ENCODE measurements around the gene SWAP70. TPM values are rescaled to one million over a fixed set of nuclear protein-coding genes. Genes with fewer than 3 reads are reported as not detected.
A peak's percentile ranks its signal among the peaks of the same experiment; 100 is the strongest.
"Not testable (repeated sequence)": the region's sequence is repeated elsewhere in the genome, so short reads cannot be mapped to it uniquely, and the experiment has no call there.

SWAP70 gene
- 14.6 TPM for total RNA-seq

DNA sequence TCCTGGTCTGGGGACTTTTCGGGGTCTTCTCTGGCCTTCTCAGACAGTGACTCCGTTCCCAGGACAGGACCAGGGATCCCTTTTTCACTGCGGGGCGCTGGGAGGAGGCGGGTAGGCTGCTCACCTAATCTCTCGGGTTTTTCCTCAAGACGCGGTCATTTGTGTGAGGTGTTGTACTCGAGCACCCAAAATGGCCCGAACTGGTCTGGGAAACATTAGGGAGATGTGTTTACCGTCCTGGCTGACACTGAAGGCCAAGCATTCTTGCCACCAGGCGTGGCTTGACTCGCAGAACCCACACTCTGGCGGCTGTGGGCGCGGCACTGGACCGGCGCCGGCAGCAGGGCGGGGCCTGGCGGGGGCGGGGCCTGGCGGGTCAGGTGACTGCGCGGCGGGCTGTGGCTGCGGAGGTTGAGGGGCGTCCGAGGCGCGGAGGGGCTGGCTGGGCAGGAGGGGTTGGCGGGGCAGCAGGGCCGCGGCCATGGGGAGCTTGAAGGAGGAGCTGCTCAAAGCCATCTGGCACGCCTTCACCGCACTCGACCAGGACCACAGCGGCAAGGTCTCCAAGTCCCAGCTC, at the start of gene SWAP70:
Gene SWAP70, plus strand, starts transcription at position 379 of the 577 bp plus-strand sequence. Its CDS starts 103 bp downstream, at position 482.
- Histone ChIP-seq H3K4me1 (ENCODE audit: control insufficient read depth in 3 of 3, insufficient read depth in 3 of 3, low read length in 3 of 3) (peaks cover 5 to 8% (median 7%) of the 10 kb centered on the region in 3 donors), H3K9me3 (ENCODE audit: control insufficient read depth in 3 of 3, low read length in 3 of 3) (peaks cover 0 to 5% (median 0%) of the 10 kb centered on the region in 3 donors), H3K4me3 (ENCODE audit: low read length in 3 of 3) (peak within 1 kb of the TSS; percentile 87 to 91 (median 90)), H3K27ac (ENCODE audit: low read depth, low read length) (peak within 1 kb of the TSS; percentile 88), H3K9ac (ENCODE audit: low read depth in 1 of 3, low read length in 3 of 3) (peak within 1 kb of the TSS; percentile 73 to 89 (median 86)), H3K27me3 (ENCODE audit: control insufficient read depth in 3 of 3, insufficient read depth in 3 of 3, low read length in 3 of 3) (no peaks in the 10 kb centered on the region), H3K36me3 (ENCODE audit: control insufficient read depth in 3 of 3, insufficient read depth in 3 of 3, low read length in 3 of 3) (no peaks in the 10 kb centered on the region)

DNA sequence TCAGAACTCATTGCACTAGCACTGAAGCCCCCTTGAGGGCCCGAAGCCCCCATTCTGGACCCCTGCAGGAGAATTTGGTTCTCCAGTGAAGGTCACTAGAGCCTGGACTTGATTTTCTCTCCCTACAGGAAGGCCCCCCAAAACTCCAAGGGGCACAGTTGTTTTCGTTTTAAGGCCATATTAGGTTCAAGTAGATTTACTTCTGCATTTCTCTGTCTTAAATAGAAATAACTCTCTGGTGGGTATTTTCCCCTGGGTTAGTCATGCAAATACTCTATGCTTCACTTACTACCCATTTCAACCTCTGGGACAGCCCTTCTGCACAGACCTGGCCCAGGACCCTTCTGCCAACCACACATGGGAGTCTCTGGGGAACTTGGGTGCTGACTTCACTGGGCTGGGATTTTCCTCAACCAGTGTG, 48.8 kb upstream of the SWAP70 start:
- Histone ChIP-seq H3K9me3 (ENCODE audit: control insufficient read depth in 3 of 3, low read length in 3 of 3) (no peaks in the 10 kb centered on the region), H3K27me3 (ENCODE audit: control insufficient read depth in 3 of 3, insufficient read depth in 3 of 3, low read length in 3 of 3) (no peaks in the 10 kb centered on the region), H3K36me3 (ENCODE audit: control insufficient read depth in 3 of 3, insufficient read depth in 3 of 3, low read length in 3 of 3) (no peaks in the 10 kb centered on the region), H3K9ac (ENCODE audit: low read depth in 1 of 3, low read length in 3 of 3) (no peak overlapping the region), H3K4me3 (ENCODE audit: low read length in 3 of 3) (no peak overlapping the region), H3K27ac (ENCODE audit: low read depth, low read length) (no peak overlapping the region), H3K4me1 (ENCODE audit: control insufficient read depth in 3 of 3, insufficient read depth in 3 of 3, low read length in 3 of 3) (peaks cover 14 to 19% (median 14%) of the 10 kb centered on the region in 3 donors)

DNA sequence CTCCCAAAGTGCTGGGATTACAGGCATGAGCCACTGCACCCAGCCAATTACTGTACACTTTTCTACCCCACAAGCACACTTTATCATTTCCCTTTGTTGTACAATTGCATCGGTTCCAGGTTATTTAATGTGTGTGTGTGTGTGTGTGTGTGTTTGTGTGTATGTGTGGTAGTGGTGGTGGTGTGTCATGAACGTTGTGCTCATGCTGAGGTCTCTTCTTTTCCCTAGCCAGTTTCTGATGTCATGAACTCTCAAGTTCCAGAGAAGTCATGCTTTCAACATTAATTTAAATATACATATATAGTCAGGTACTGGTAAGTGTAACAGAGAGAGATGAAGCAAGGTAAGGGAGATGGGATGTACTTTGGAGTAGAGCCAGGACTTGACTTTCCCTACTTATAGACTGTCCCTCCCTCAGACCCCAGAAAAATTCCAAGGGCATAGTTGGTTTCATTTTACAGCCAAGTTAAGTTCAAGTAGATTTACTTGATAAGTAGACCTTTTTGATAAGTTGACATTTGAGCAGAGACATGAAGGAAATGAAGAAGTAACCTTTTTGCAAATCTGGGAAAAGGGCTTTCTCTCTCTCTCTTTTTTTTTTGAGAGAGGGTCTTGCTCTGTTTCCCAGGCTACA, 47.7 kb upstream of the SWAP70 start:
- H3K9me3 ChIP-seq (ENCODE audit: control insufficient read depth in 3 of 3, low read length in 3 of 3) = no peaks in the 10 kb centered on the region
- H3K4me3 ChIP-seq (ENCODE audit: low read length in 3 of 3) = no peak overlapping the region
- H3K36me3 ChIP-seq (ENCODE audit: control insufficient read depth in 3 of 3, insufficient read depth in 3 of 3, low read length in 3 of 3) = no peaks in the 10 kb centered on the region
- no peak overlapping the region for H3K9ac ChIP-seq (ENCODE audit: low read depth in 1 of 3, low read length in 3 of 3)
- H3K4me1 ChIP-seq (ENCODE audit: control insufficient read depth in 3 of 3, insufficient read depth in 3 of 3, low read length in 3 of 3) = peaks cover 14 to 19% (median 14%) of the 10 kb centered on the region in 3 donors
- no peak overlapping the region for H3K27ac ChIP-seq (ENCODE audit: low read depth, low read length)
- no peaks in the 10 kb centered on the region for H3K27me3 ChIP-seq (ENCODE audit: control insufficient read depth in 3 of 3, insufficient read depth in 3 of 3, low read length in 3 of 3)

DNA sequence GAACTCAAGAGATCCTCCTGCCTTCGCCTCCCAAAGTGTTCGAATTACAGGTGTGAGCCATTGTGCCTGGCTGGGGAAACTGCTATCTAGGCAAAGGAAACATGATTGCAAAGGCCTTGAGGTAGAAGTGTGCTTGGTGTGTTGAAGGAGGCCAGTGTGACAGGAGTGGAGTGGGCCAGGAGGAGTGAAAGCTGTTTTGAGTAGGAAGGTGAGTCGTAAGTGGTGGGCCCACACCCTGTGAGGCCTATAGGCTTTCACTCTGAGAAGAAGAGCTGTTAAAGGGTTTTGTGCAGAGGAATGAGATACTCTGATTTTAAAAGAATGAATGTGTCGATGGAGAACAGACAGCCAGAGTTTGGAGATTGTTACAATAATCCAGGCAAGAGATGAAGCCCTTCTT, 47.0 kb upstream of the SWAP70 start:
- Histone ChIP-seq H3K9ac (ENCODE audit: low read depth in 1 of 3, low read length in 3 of 3) (no peak overlapping the region), H3K36me3 (ENCODE audit: control insufficient read depth in 3 of 3, insufficient read depth in 3 of 3, low read length in 3 of 3) (no peaks in the 10 kb centered on the region), H3K9me3 (ENCODE audit: control insufficient read depth in 3 of 3, low read length in 3 of 3) (no peaks in the 10 kb centered on the region), H3K4me1 (ENCODE audit: control insufficient read depth in 3 of 3, insufficient read depth in 3 of 3, low read length in 3 of 3) (peaks cover 14 to 19% (median 14%) of the 10 kb centered on the region in 3 donors), H3K4me3 (ENCODE audit: low read length in 3 of 3) (no peak overlapping the region), H3K27me3 (ENCODE audit: control insufficient read depth in 3 of 3, insufficient read depth in 3 of 3, low read length in 3 of 3) (no peaks in the 10 kb centered on the region), H3K27ac (ENCODE audit: low read depth, low read length) (no peak overlapping the region)

DNA sequence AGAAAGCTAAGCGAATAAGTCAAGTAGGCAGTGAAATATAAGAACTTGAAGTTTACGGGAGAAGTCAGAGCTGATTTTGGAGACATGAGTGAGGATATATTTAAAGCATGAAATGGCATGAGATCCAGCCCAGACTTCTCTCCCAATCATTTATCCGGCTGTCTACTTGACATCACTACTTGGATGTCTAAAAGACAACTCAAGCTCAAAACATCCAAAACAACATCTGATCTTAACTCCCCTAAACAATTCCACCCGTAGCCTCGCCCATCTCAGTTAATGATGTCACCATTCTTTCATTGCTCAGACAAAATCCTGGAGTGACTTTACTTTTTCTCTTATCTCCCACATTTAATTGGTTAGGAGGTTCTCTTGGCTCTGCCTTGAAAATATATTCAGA, 45.9 kb upstream of the SWAP70 start:
- H3K9me3 ChIP-seq (ENCODE audit: control insufficient read depth in 3 of 3, low read length in 3 of 3) = no peaks in the 10 kb centered on the region
- H3K36me3 ChIP-seq (ENCODE audit: control insufficient read depth in 3 of 3, insufficient read depth in 3 of 3, low read length in 3 of 3) = no peaks in the 10 kb centered on the region
- peaks cover 14 to 18% (median 14%) of the 10 kb centered on the region in 3 donors for H3K4me1 ChIP-seq (ENCODE audit: control insufficient read depth in 3 of 3, insufficient read depth in 3 of 3, low read length in 3 of 3)
- no peak overlapping the region for H3K4me3 ChIP-seq (ENCODE audit: low read length in 3 of 3)
- H3K27ac ChIP-seq (ENCODE audit: low read depth, low read length) = no peak overlapping the region
- H3K27me3 ChIP-seq (ENCODE audit: control insufficient read depth in 3 of 3, insufficient read depth in 3 of 3, low read length in 3 of 3) = no peaks in the 10 kb centered on the region
- H3K9ac ChIP-seq (ENCODE audit: low read depth in 1 of 3, low read length in 3 of 3) = no peak overlapping the region

DNA sequence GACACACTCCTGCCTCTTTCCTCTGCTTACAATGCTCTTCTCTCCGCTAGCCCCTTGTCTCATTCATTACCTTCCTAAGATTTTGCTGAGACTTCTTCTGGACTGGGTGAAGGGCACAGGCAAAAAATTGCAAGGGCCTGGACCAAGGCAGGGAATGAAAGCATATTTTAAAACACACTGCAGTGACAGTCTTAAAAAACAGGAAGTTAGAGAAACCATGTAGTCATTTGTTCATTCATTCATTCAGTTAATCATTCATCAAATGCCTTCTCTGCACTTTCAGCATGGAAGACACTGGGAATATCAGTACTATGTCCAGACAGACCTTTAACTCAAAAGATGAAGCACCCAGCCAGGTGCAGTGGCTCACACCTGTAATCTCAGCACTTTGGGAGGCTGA, 44.9 kb upstream of the SWAP70 start:
- Histone ChIP-seq H3K27ac (ENCODE audit: low read depth, low read length) (no peak overlapping the region), H3K4me3 (ENCODE audit: low read length in 3 of 3) (no peak overlapping the region), H3K9me3 (ENCODE audit: control insufficient read depth in 3 of 3, low read length in 3 of 3) (no peaks in the 10 kb centered on the region), H3K36me3 (ENCODE audit: control insufficient read depth in 3 of 3, insufficient read depth in 3 of 3, low read length in 3 of 3) (no peaks in the 10 kb centered on the region), H3K9ac (ENCODE audit: low read depth in 1 of 3, low read length in 3 of 3) (no peak overlapping the region), H3K4me1 (ENCODE audit: control insufficient read depth in 3 of 3, insufficient read depth in 3 of 3, low read length in 3 of 3) (peaks cover 6 to 8% (median 7%) of the 10 kb centered on the region in 3 donors), H3K27me3 (ENCODE audit: control insufficient read depth in 3 of 3, insufficient read depth in 3 of 3, low read length in 3 of 3) (no peaks in the 10 kb centered on the region)

DNA sequence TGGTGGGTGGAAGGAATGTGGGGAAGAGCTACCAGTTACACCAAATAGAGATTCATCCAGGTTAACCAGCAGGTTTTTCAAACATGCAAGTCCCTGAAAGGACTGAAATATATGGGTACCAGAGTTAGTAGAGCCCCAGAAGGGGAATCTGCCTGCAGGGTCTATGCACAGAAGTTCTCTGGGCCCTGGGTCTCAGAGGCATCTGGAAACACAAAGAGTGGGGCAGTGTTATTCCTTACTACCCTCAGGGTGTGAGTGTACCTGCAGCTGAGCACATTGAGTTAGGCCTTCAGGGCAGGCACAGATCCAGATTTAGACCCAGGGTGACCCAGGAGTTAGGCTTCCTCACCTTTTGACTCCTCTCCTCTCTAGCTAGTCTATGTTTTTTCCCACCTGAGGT, 43.9 kb upstream of the SWAP70 start:
- Histone ChIP-seq H3K9ac (ENCODE audit: low read depth in 1 of 3, low read length in 3 of 3) (no peak overlapping the region), H3K4me1 (ENCODE audit: control insufficient read depth in 3 of 3, insufficient read depth in 3 of 3, low read length in 3 of 3) (peaks cover 0 to under 1% (median 0%) of the 10 kb centered on the region in 3 donors), H3K4me3 (ENCODE audit: low read length in 3 of 3) (no peak overlapping the region), H3K36me3 (ENCODE audit: control insufficient read depth in 3 of 3, insufficient read depth in 3 of 3, low read length in 3 of 3) (no peaks in the 10 kb centered on the region), H3K27ac (ENCODE audit: low read depth, low read length) (no peak overlapping the region), H3K27me3 (ENCODE audit: control insufficient read depth in 3 of 3, insufficient read depth in 3 of 3, low read length in 3 of 3) (no peaks in the 10 kb centered on the region), H3K9me3 (ENCODE audit: control insufficient read depth in 3 of 3, low read length in 3 of 3) (no peaks in the 10 kb centered on the region)

DNA sequence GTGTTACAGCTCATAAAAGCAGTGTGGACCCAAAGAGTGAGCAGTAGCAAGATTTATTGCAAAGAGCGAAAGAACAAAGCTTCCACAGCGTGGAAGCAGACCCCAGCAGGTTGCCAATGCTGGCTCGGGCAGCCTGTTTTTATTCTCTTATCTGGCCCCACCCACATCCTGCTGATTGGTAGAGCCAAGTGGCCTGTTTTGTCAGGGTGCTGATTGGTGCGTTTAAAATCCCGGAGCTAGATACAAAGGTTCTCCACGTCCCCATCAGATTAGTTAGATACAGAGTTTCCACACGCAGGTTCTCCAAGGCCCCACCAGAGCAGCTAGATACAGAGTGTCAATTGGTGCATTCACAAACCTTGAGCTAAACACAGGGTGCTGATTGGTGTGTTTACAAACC, 41.5 kb upstream of the SWAP70 start:
- H3K27me3 ChIP-seq (ENCODE audit: control insufficient read depth in 3 of 3, insufficient read depth in 3 of 3, low read length in 3 of 3); H3K4me1 ChIP-seq (ENCODE audit: control insufficient read depth in 3 of 3, insufficient read depth in 3 of 3, low read length in 3 of 3); H3K36me3 ChIP-seq (ENCODE audit: control insufficient read depth in 3 of 3, insufficient read depth in 3 of 3, low read length in 3 of 3); H3K27ac ChIP-seq (ENCODE audit: low read depth, low read length); H3K9ac ChIP-seq (ENCODE audit: low read depth in 1 of 3, low read length in 3 of 3); H3K9me3 ChIP-seq (ENCODE audit: control insufficient read depth in 3 of 3, low read length in 3 of 3); H3K4me3 ChIP-seq (ENCODE audit: low read length in 3 of 3): not testable (repeated sequence)

DNA sequence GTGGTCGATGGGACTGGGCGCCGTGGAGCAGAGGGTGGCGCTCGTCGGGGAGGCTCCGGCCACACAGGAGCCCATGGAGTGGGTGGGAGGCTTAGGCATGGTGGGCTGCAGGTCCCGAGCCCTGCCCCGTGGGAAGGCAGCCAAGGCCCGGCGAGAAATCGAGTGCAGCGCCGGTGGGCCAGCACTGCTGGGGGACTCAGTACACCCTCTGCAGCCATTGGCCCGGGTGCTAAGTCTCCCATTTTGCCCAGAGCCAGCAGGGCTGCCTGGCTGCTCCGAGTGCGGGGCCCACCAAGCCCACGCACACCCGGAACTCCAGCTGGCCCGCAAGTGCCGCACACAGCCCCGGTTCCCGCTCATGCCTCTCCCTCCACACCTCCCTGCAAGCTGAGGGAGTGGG, 40.8 kb upstream of the SWAP70 start:
- not testable (repeated sequence) for H3K4me3 ChIP-seq (ENCODE audit: low read length in 3 of 3); H3K9ac ChIP-seq (ENCODE audit: low read depth in 1 of 3, low read length in 3 of 3); H3K9me3 ChIP-seq (ENCODE audit: control insufficient read depth in 3 of 3, low read length in 3 of 3); H3K36me3 ChIP-seq (ENCODE audit: control insufficient read depth in 3 of 3, insufficient read depth in 3 of 3, low read length in 3 of 3); H3K27ac ChIP-seq (ENCODE audit: low read depth, low read length); H3K4me1 ChIP-seq (ENCODE audit: control insufficient read depth in 3 of 3, insufficient read depth in 3 of 3, low read length in 3 of 3); H3K27me3 ChIP-seq (ENCODE audit: control insufficient read depth in 3 of 3, insufficient read depth in 3 of 3, low read length in 3 of 3)

DNA sequence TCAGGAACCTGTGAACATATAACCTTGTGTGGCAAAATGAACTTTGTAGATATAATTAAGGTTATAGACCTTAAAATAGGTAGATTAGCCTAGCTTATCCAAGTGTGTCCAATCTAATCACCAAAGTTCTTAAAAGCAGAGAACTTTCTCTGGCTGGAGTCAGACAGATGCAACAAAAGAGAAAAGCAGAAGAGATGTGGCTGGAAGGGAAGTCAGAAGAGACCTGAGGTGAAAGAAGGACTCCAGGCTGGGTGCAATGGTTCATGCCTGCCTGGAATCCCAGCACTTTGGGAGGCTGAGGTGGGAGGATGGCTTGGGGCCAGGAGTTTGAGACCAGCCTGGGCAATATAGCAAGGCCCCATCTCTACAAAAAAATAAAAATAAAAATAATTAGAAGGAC, 39.4 kb upstream of the SWAP70 start:
- Histone ChIP-seq H3K27ac (ENCODE audit: low read depth, low read length) (no peak overlapping the region), H3K27me3 (ENCODE audit: control insufficient read depth in 3 of 3, insufficient read depth in 3 of 3, low read length in 3 of 3) (no peaks in the 10 kb centered on the region)

More for the DNA sequence above, 39.4 kb upstream of the SWAP70 start:
- H3K9ac ChIP-seq (ENCODE audit: low read depth in 1 of 3, low read length in 3 of 3) = no peak overlapping the region
- H3K4me3 ChIP-seq (ENCODE audit: low read length in 3 of 3) = no peak overlapping the region
- no peaks in the 10 kb centered on the region for H3K9me3 ChIP-seq (ENCODE audit: control insufficient read depth in 3 of 3, low read length in 3 of 3)
- no peaks in the 10 kb centered on the region for H3K36me3 ChIP-seq (ENCODE audit: control insufficient read depth in 3 of 3, insufficient read depth in 3 of 3, low read length in 3 of 3)
- H3K4me1 ChIP-seq (ENCODE audit: control insufficient read depth in 3 of 3, insufficient read depth in 3 of 3, low read length in 3 of 3) = peaks cover 0 to 8% (median 7%) of the 10 kb centered on the region in 3 donors

Data from skeletal muscle tissue (tissue), 4 donors.